Stimulated activated CD8-positive, alpha-beta memory T cell treated with anti-CD3 and anti-CD28 coated beads, Interleukin-15, amount 100 ng/mL, for 24 hours (primary cell): ENCODE data around the gene FMN1.
"Not testable (repeated sequence)": the region's sequence is repeated elsewhere in the genome, so short reads cannot be mapped to it uniquely, and the experiment has no call there.

Experiments
- DNase-seq: peaks from one replicate; pipeline ENCODE4 v3.0.0-alpha.2; 2020; ENCODE audit warnings: low read depth

Gene FMN1

GRCh38 chr15:32859251-32859650 is 335.3 kb downstream of the FMN1 start:
- DNase-seq, result no peak

GRCh38 chr15:32857732-32858131 is 336.8 kb downstream of the FMN1 start:
- no peak for DNase-seq

GRCh38 chr15:32856753-32857152 is 337.8 kb downstream of the FMN1 start:
- DNase-seq, result no peak

GRCh38 chr15:32855942-32856341 is 338.6 kb downstream of the FMN1 start:
- no peak for DNase-seq

- DNase-seq, result no peak
Observed at GRCh38 chr15:32853592-32853991, 340.9 kb downstream of the FMN1 start.

GRCh38 chr15:32852771-32853170 is 341.7 kb downstream of the FMN1 start:
- DNase-seq, result no peak

GRCh38 chr15:32852017-32852416 is 342.5 kb downstream of the FMN1 start:
- DNase-seq, result no peak

GRCh38 chr15:32851572-32851971 is 342.9 kb downstream of the FMN1 start:
- no peak for DNase-seq

- DNase-seq, result no peak
Observed at GRCh38 chr15:32849769-32850668, 344.5 kb downstream of the FMN1 start.

- not testable (repeated sequence) for DNase-seq
Observed at GRCh38 chr15:32846671-32847070, 347.8 kb downstream of the FMN1 start.

- DNase-seq, result no peak
Observed at GRCh38 chr15:32844118-32844711, 350.3 kb downstream of the FMN1 start.

GRCh38 chr15:32843219-32843815 is 351.2 kb downstream of the FMN1 start:
- DNase-seq, result no peak

GRCh38 chr15:32842081-32842480 is 352.4 kb downstream of the FMN1 start:
- DNase-seq, result no peak

GRCh38 chr15:32840507-32841245 is 353.8 kb downstream of the FMN1 start:
- DNase-seq, result no peak

- DNase-seq, result no peak
Observed at GRCh38 chr15:32838820-32839219, 355.7 kb downstream of the FMN1 start.

GRCh38 chr15:32838338-32838737 is 356.2 kb downstream of the FMN1 start:
- DNase-seq, result no peak

- DNase-seq, result no peak
Observed at GRCh38 chr15:32837935-32838334, 356.6 kb downstream of the FMN1 start.

- no peak for DNase-seq
Observed at GRCh38 chr15:32834156-32834555, 360.4 kb downstream of the FMN1 start.

- DNase-seq, result no peak
Observed at GRCh38 chr15:32833379-32833821, 361.1 kb downstream of the FMN1 start.

GRCh38 chr15:32831485-32831884 is 363.0 kb downstream of the FMN1 start:
- DNase-seq, result no peak

GRCh38 chr15:32830241-32830640 is 364.3 kb downstream of the FMN1 start:
- DNase-seq, result no peak

- DNase-seq, result no peak
Observed at GRCh38 chr15:32829436-32829835, 365.1 kb downstream of the FMN1 start.
